Measurements from ENCODE around the gene TBC1D16. TPM values are rescaled to one million over a fixed set of nuclear protein-coding genes. Genes with fewer than 3 reads are reported as not detected.
A peak's percentile ranks its signal among the peaks of the same experiment; 100 is the strongest.

The TBC1D16 gene
- total RNA-seq, 1 experiment from 2014 or later: 55.4 TPM

- H3K9me3 ChIP-seq: no peaks in the 10 kb centered on the region
- Mint-ChIP-seq H3K4me3 (ENCODE audit: unreplicated experiment) (no peak overlapping the region), H3K27ac (ENCODE audit: unreplicated experiment) (no peak overlapping the region), H3K27me3 (ENCODE audit: insufficient read depth, unreplicated experiment) (no peaks in the 10 kb centered on the region), H3K4me1 (ENCODE audit: low read depth, unreplicated experiment) (peaks cover 13% of the 10 kb centered on the region), H3K36me3 (ENCODE audit: insufficient read depth, unreplicated experiment) (no peaks in the 10 kb centered on the region), H3K9me3 (ENCODE audit: unreplicated experiment) (no peaks in the 10 kb centered on the region)
- no peak for DNase-seq
- intact Hi-C loops (cut with micrococcal nuclease; ENCODE audit: unreplicated experiment): no loop called here
- TF ChIP-seq, protein P1, sequence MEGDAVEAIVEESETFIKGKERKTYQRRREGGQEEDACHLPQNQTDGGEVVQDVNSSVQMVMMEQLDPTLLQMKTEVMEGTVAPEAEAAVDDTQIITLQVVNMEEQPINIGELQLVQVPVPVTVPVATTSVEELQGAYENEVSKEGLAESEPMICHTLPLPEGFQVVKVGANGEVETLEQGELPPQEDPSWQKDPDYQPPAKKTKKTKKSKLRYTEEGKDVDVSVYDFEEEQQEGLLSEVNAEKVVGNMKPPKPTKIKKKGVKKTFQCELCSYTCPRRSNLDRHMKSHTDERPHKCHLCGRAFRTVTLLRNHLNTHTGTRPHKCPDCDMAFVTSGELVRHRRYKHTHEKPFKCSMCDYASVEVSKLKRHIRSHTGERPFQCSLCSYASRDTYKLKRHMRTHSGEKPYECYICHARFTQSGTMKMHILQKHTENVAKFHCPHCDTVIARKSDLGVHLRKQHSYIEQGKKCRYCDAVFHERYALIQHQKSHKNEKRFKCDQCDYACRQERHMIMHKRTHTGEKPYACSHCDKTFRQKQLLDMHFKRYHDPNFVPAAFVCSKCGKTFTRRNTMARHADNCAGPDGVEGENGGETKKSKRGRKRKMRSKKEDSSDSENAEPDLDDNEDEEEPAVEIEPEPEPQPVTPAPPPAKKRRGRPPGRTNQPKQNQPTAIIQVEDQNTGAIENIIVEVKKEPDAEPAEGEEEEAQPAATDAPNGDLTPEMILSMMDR (IDR thresholded peaks at IDR 0.05; ENCODE audit: insufficient read depth in 1 of 2, low read depth in 1 of 2, low read length in 1 of 2, severe bottlenecking in 1 of 2, unreplicated experiment in 1 of 2): no peak
- POLR2A ChIA-PET: no interaction called here
- H3K36me3 ChIP-seq (ENCODE audit: control insufficient read depth, insufficient read depth, low read length): no peaks in the 10 kb centered on the region
- BruUV-seq (replicated peaks): no TSS peak
- H3K4me3 ChIP-seq (ENCODE audit: low read depth, low read length): no peak overlapping the region
- H3K4me1 ChIP-seq: peaks cover 14% of the 10 kb centered on the region; the same call in 1 of the 2 replicates
- H3K27me3 ChIP-seq (replicated peaks; ENCODE audit: control insufficient read depth, insufficient read depth, low read length): no peaks in the 10 kb centered on the region
- CTCF ChIA-PET: interaction anchor here (0.5 kb wide), 1 partner anchor 50 kb away, joined by 4 read pairs; no protein-coding TSS in a partner anchor
Measured at GRCh38 chr17:79976451-79976850, 59.2 kb downstream of the TBC1D16 start.

GRCh38 chr17:79975498-79976134 lies 60.1 kb downstream of the TBC1D16 start:
- H3K9me3 Mint-ChIP-seq (ENCODE audit: unreplicated experiment): no peaks in the 10 kb centered on the region
- no peaks in the 10 kb centered on the region for H3K36me3 Mint-ChIP-seq (ENCODE audit: insufficient read depth, unreplicated experiment)
- BruUV-seq (replicated peaks): no TSS peak
- TF ChIP-seq, protein P1 (IDR thresholded peaks at IDR 0.05; ENCODE audit: insufficient read depth in 1 of 2, low read depth in 1 of 2, low read length in 1 of 2, severe bottlenecking in 1 of 2, unreplicated experiment in 1 of 2): no peak
- H3K4me3 Mint-ChIP-seq (ENCODE audit: unreplicated experiment): no peak overlapping the region
- DNase-seq: no peak
- no peaks in the 10 kb centered on the region for H3K27me3 ChIP-seq (replicated peaks; ENCODE audit: control insufficient read depth, insufficient read depth, low read length)
- H3K4me3 ChIP-seq (ENCODE audit: low read depth, low read length): no peak overlapping the region
- no peak overlapping the region for H3K27ac Mint-ChIP-seq (ENCODE audit: unreplicated experiment)
- intact Hi-C loops (cut with micrococcal nuclease; ENCODE audit: unreplicated experiment): no loop called here
- ChIA-PET CTCF (interaction anchor here (0.6 kb wide), 1 partner anchor 1005 kb away, joined by 3 read pairs; no protein-coding TSS in a partner anchor), POLR2A (interaction anchor here (0.9 kb wide), 1 partner anchor 60 kb away, joined by 4 read pairs; no protein-coding TSS in a partner anchor)
- H3K36me3 ChIP-seq (ENCODE audit: control insufficient read depth, insufficient read depth, low read length): no peaks in the 10 kb centered on the region
- peaks cover 14% of the 10 kb centered on the region; the same call in 1 of the 2 replicates for H3K4me1 ChIP-seq
- peaks cover 13% of the 10 kb centered on the region for H3K4me1 Mint-ChIP-seq (ENCODE audit: low read depth, unreplicated experiment)
- no peaks in the 10 kb centered on the region for H3K27me3 Mint-ChIP-seq (ENCODE audit: insufficient read depth, unreplicated experiment)
- H3K9me3 ChIP-seq: no peaks in the 10 kb centered on the region

- no peaks in the 10 kb centered on the region for H3K27me3 Mint-ChIP-seq (ENCODE audit: insufficient read depth, unreplicated experiment)
- H3K4me1 ChIP-seq: peaks cover 13% of the 10 kb centered on the region; the same call in 1 of the 2 replicates
- peaks cover 6% of the 10 kb centered on the region for H3K36me3 Mint-ChIP-seq (ENCODE audit: insufficient read depth, unreplicated experiment)
- intact Hi-C loops (cut with micrococcal nuclease; ENCODE audit: unreplicated experiment): loop anchor here (5.0 kb wide), 2 partner anchors 58 to 168 kb away; no protein-coding TSS in a partner anchor
- H3K36me3 ChIP-seq (ENCODE audit: control insufficient read depth, insufficient read depth, low read length): no peaks in the 10 kb centered on the region; the same call in 1 of the 2 replicates
- DNase-seq: no peak
- CTCF ChIA-PET: no interaction called here
- H3K4me3 Mint-ChIP-seq (ENCODE audit: unreplicated experiment): no peak overlapping the region
- H3K4me3 ChIP-seq (ENCODE audit: low read depth, low read length): no peak overlapping the region
- peaks cover 14% of the 10 kb centered on the region for H3K4me1 Mint-ChIP-seq (ENCODE audit: low read depth, unreplicated experiment)
- H3K9me3 ChIP-seq: no peaks in the 10 kb centered on the region
- H3K9me3 Mint-ChIP-seq (ENCODE audit: unreplicated experiment): no peaks in the 10 kb centered on the region
- TF ChIP-seq, protein P1 (IDR thresholded peaks at IDR 0.05; ENCODE audit: insufficient read depth in 1 of 2, low read depth in 1 of 2, low read length in 1 of 2, severe bottlenecking in 1 of 2, unreplicated experiment in 1 of 2): peak; percentile 18 to 27
- POLR2A ChIA-PET: interaction anchor here (0.9 kb wide), 1 partner anchor 59 kb away, joined by 4 read pairs; no protein-coding TSS in a partner anchor
- no TSS peak for BruUV-seq (replicated peaks)
- no peak overlapping the region for H3K27ac Mint-ChIP-seq (ENCODE audit: unreplicated experiment)
- H3K27me3 ChIP-seq (replicated peaks; ENCODE audit: control insufficient read depth, insufficient read depth, low read length): no peaks in the 10 kb centered on the region
Measured at GRCh38 chr17:79974566-79975497, 60.8 kb downstream of the TBC1D16 start.
